Measurements from ENCODE around the gene TMEM237. TPM values are rescaled to one million over a fixed set of nuclear protein-coding genes. Genes with fewer than 3 reads are reported as not detected.

Gene TMEM237
- total and polyA plus RNA-seq, 9 donors: 12.8 to 28.5 (median 24.8) TPM

DNA sequence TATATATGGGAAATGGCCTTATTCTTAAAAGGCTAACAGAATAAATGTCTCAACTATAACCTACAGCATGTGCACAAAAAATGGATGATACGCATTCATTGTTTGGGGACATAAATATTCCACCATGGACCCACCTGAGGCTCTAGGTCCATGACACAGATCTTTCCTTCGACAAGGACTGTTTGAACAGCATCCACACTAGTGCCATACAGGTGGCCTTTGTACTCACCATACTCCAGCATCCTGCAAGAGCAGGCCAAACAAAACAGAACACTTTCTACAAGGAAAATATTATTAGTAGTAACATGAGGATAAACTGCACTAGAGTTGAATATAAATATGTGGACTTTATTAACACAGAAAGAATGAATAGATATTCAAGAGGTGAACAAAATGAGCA lies 6.1 kb upstream of the TMEM237 start:
- TF ChIP-seq, protein P1, sequence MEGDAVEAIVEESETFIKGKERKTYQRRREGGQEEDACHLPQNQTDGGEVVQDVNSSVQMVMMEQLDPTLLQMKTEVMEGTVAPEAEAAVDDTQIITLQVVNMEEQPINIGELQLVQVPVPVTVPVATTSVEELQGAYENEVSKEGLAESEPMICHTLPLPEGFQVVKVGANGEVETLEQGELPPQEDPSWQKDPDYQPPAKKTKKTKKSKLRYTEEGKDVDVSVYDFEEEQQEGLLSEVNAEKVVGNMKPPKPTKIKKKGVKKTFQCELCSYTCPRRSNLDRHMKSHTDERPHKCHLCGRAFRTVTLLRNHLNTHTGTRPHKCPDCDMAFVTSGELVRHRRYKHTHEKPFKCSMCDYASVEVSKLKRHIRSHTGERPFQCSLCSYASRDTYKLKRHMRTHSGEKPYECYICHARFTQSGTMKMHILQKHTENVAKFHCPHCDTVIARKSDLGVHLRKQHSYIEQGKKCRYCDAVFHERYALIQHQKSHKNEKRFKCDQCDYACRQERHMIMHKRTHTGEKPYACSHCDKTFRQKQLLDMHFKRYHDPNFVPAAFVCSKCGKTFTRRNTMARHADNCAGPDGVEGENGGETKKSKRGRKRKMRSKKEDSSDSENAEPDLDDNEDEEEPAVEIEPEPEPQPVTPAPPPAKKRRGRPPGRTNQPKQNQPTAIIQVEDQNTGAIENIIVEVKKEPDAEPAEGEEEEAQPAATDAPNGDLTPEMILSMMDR (IDR thresholded peaks at IDR 0.05): no peak
- TF ChIP-seq POLR2A (IDR thresholded peaks at IDR 0.05) (no peak), EP300 (IDR thresholded peaks at IDR 0.05) (no peak)
- no peak for DNase-seq
- Histone ChIP-seq H3K36me3 (no peaks in the 10 kb centered on the region), H3K27ac (no peak overlapping the region), H3K9me3 (no peaks in the 10 kb centered on the region), H3K27me3 (no peaks in the 10 kb centered on the region), H3K4me3 (no peak overlapping the region), H3K4me1 (ENCODE audit: insufficient read depth) (peaks cover 2% of the 10 kb centered on the region)
- 91 to 95% (median 92%) methylated on average over 2 of the region's 2 CpGs for WGBS, 3 donors
- intact Hi-C loops (cut with DNase I): no loop called here

DNA sequence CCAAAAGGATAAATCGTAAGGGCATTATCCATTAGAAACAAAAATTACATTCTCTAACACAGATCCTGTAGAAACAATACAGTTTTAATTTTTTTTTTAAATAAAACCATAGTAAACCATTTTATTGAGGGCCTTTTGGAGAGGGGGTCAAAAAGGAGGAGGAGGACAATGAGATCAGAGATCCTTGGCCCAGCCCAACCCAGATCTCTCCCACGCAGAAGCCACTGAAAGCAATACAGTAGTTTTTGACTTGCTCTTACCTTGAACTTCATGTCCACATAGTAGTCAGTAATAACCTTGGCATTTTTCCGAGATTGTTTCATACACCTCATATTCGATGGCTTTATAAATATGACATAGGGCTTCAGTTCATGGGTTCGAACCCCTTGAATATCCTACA lies 4.1 kb upstream of the TMEM237 start:
- Histone ChIP-seq H3K9me3 (no peaks in the 10 kb centered on the region), H3K36me3 (no peaks in the 10 kb centered on the region), H3K4me1 (ENCODE audit: insufficient read depth) (peaks cover 2% of the 10 kb centered on the region), H3K4me3 (no peak overlapping the region), H3K27ac (no peak overlapping the region), H3K27me3 (no peaks in the 10 kb centered on the region)
- TF ChIP-seq EP300 (IDR thresholded peaks at IDR 0.05) (no peak), POLR2A (IDR thresholded peaks at IDR 0.05) (no peak)
- TF ChIP-seq, protein P1 (IDR thresholded peaks at IDR 0.05): no peak
- DNase-seq: no peak
- intact Hi-C loops (cut with DNase I): no loop called here
- WGBS, 3 donors: 51 to 70% (median 55%) methylated on average over 5 of the region's 5 CpGs

DNA sequence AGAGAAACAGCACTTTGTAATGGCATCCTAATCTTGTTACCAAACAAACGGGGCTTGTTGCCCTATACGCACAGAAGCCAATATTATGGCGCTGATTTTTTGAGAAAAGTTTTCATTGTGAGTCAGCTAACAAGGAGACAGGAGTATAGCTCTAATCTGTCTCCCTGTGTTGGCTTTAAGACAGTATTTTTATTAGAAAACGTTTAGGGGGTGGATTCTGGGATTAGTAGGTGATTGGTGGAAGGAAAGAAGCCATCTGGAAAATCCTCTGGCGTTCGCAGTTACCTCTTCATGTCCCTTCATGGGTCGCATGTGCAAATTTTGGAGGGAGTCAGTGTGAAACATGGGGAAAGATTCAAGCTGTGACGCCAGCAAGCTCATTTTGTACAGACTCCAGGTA lies 698 bp upstream of the TMEM237 start:
- H3K4me3 ChIP-seq: peak overlapping the region; percentile 56
- peak; percentile 31 for TF ChIP-seq POLR2A (IDR thresholded peaks at IDR 0.05)
- TF ChIP-seq EP300 (IDR thresholded peaks at IDR 0.05): no peak
- peak; percentile 43 to 71 (median 53) for DNase-seq
- no peaks in the 10 kb centered on the region for H3K27me3 ChIP-seq
- H3K27ac ChIP-seq: peak overlapping the region; percentile 59 to 99
- WGBS, 3 donors: 4 to 14% (median 10%) methylated on average over 8 of the region's 8 CpGs
- intact Hi-C loops (cut with DNase I): no loop called here
- H3K36me3 ChIP-seq: no peaks in the 10 kb centered on the region
- H3K9me3 ChIP-seq: no peaks in the 10 kb centered on the region
- peaks cover 2% of the 10 kb centered on the region for H3K4me1 ChIP-seq (ENCODE audit: insufficient read depth)

DNA sequence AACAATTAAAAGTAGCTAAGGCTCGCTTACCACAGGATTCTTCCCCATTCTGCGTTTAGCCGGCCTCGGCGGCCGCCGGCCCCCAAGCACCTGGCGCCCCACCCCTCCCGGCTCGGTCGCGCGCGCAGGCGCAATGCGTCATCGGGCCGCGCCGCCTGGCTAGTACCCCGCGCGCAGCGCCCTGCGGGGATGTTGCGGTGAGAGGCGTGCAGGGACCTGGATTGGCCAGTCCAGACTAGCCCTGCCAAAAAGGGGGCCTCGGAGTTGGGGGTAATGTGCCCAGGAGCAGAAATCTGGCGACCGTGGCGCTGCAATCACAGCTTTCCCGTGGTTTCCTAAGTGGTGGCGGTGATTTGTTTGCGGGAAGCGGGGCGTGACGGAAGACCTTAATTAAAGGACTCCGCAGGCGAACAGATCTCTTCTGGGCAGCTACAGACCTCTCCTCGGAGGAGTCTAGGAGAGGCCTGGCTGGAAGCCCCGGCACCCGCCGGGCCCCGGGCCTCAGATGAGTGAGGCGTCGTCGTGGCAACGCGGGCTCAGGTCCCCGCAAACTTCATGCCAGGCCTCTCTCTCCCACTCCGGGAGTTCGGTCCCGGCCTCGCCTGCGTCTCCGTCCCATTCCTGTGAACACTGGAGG lies 606 bp downstream of the TMEM237 start:
- intact Hi-C loops (cut with DNase I): no loop called here
- Histone ChIP-seq H3K27me3 (no peaks in the 10 kb centered on the region), H3K27ac (peak overlapping the region; percentile 95 to 99), H3K36me3 (no peaks in the 10 kb centered on the region), H3K4me1 (ENCODE audit: insufficient read depth) (peaks cover 2% of the 10 kb centered on the region), H3K4me3 (peak overlapping the region; percentile 56), H3K9me3 (no peaks in the 10 kb centered on the region)
- WGBS, 3 donors: 0 to 1% (median 0%) methylated on average over 47 to 56 of the region's 56 CpGs
- peak; percentile 85 to 92 (median 89) for DNase-seq
- TF ChIP-seq, protein P1 (IDR thresholded peaks at IDR 0.05): no peak
- TF ChIP-seq POLR2A (IDR thresholded peaks at IDR 0.05): peak; percentile 94

DNA sequence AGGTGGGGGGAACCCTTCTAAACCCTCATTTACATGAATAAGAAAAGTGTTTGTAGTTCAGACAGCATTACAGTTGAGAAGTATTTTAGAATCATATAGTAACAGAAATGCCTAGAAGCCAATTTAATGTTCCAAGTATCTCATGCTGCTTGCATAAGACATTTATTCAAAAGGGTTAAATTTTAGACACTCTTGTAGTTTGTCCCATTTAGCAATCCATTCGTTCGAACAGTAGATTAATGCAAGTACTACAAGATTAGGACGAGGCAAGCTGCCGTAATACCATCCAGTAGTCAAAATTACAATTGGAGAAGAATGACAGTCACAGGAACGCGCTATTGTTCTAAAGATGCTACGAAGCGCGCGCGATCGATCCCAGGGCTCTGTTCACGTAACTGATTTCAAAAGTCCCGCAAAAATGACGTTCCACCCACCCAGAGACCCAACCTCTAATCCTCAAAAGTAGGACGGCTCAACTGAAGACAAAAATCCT lies 1.2 kb downstream of the TMEM237 start:
- 0 to 1% (median 0%) methylated on average over 16 of the region's 16 CpGs for WGBS, 3 donors
- intact Hi-C loops (cut with DNase I): no loop called here
- no peak for DNase-seq

More for the DNA sequence above, 1.2 kb downstream of the TMEM237 start:
- no peaks in the 10 kb centered on the region for H3K27me3 ChIP-seq
- no peaks in the 10 kb centered on the region for H3K9me3 ChIP-seq
- peak overlapping the region; percentile 95 to 99 for H3K27ac ChIP-seq
- H3K36me3 ChIP-seq: no peaks in the 10 kb centered on the region
- H3K4me3 ChIP-seq: peak overlapping the region; percentile 56
- H3K4me1 ChIP-seq (ENCODE audit: insufficient read depth): peaks cover 2% of the 10 kb centered on the region
- TF ChIP-seq, protein P1 (IDR thresholded peaks at IDR 0.05): no peak
- TF ChIP-seq POLR2A (IDR thresholded peaks at IDR 0.05): no peak
- TF ChIP-seq EP300 (IDR thresholded peaks at IDR 0.05): no peak
